ENCODE measurements around the gene NHLRC4. TPM values are rescaled to one million over a fixed set of nuclear protein-coding genes. Genes with fewer than 3 reads are reported as not detected.

The NHLRC4 gene
- total and polyA plus RNA-seq, 2 of the 13 experiments (the other 11 are each of a cell fraction or from before 2014, with no cell fraction given), result 0.40 to 0.59 TPM

DNA sequence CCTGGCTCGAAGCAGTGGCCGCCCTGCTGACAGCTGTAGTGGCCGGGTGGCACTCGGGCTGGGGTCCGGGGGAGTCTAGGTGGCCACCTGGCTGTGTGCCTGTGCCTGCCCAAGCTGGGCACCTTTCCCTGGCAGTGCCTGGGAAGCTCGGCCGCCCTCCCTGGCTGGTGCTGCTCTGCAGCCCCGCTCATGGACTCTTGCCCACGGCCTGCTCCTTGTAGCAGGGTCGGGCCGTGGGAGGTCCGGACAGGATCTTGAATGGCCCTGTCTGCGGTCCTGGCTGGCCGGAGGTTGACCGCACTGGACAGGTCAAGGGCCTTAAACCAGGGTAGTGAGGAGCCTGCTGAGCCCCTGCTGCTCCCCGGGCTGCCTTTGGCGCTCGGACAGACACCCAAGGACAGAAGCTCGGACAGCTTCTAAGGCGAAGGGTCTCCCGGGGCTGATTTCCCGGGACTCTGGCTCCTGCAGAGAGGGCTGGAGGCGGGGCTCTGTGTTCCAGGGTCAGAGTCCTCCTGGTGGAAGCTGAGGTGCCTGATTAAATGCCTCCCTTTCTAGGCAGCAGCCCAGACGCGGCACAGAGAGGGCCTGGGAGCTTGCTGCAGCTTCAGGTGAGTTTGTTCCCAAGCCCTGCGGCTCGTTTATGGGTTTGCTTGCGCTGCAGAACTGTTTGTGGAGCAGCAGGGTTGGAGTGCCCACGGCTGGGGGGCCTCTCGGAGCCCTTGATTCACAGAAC lies 33.2 kb upstream of the NHLRC4 start:
- in situ Hi-C loops (cut with HindIII; ENCODE audit: extremely low pct_ligation_motif_present, low pct_unique_long_range_greater_than_20kb) (no loop called here), intact Hi-C loops (cut with micrococcal nuclease; ENCODE audit: unreplicated experiment) (loop anchor here (5.0 kb wide), 1 partner anchor 34 kb away; the partner anchor contains the start of genes NHLRC4 and PIGQ)
- FAIRE-seq (peak; percentile 89), ATAC-seq (peak; percentile 88), DNase-seq (ENCODE audit: low spot score) (peak; percentile 77)
- H3K9ac ChIP-seq (ENCODE audit: insufficient read depth, low read depth, low read length), result peak overlapping the region; percentile 72
- H2AFZ ChIP-seq (ENCODE audit: low read length), result no peak overlapping the region
- H3K27ac ChIP-seq (ENCODE audit: extremely low read length, insufficient read depth, low read length), result peak overlapping the region; percentile 91
- H4K20me1 ChIP-seq (ENCODE audit: insufficient read depth, low read length), result peaks cover 18% of the 10 kb centered on the region; the same call in 1 of the 2 replicates
- ChIA-PET CTCF (ENCODE audit: low intra/inter-chr PET ratio, low total read pairs) (no interaction called here), POLR2A (interaction anchor here (0.6 to 3.1 kb wide), 16 partner anchors 9 to 480 kb away, joined by 3 to 17 read pairs (median 4); partner anchors contain the start of genes DECR2, POLR3K and SNRNP25)
- 7% methylated on average over 9 of the region's 30 CpGs for WGBS (ENCODE audit: low lambda C conversion rate)
- H3K9me3 ChIP-seq (ENCODE audit: low read length), result no peaks in the 10 kb centered on the region
- no peaks in the 10 kb centered on the region for H3K27me3 ChIP-seq (ENCODE audit: control insufficient read depth in 1 of 2, insufficient read depth in 2 of 2, low read length in 2 of 2)
- peaks cover 57% of the 10 kb centered on the region for H3K4me1 ChIP-seq (ENCODE audit: insufficient read depth, low read length)
- H3K4me2 ChIP-seq (ENCODE audit: low read depth, low read length), result peak overlapping the region; percentile 99
- peaks cover 84% of the 10 kb centered on the region for H3K79me2 ChIP-seq (ENCODE audit: insufficient read depth, low read length)
- peaks cover 13 to 15% of the 10 kb centered on the region in 2 experiments; a peak in 4 of 5 replicates for H3K36me3 ChIP-seq (replicated peaks in 1 of 2; ENCODE audit: control insufficient read depth in 1 of 2, insufficient read depth in 2 of 2, low read length in 2 of 2)
- no TSS peak for BruUV-seq (replicated peaks)
- H3K4me3 ChIP-seq (replicated peaks in 1 of 3; ENCODE audit: insufficient read depth in 1 of 3, low read depth in 2 of 3, low read length in 3 of 3), result peak overlapping the region; percentile 58 to 85 (median 66); a peak in 5 of 6 replicates
- TF ChIP-seq HDAC6 (IDR thresholded peaks at IDR 0.05; ENCODE audit: low read depth, low read length) (no peak), ZNF770 (CRISPR knock-in tag; IDR thresholded peaks at IDR 0.05) (no peak), ZNF720 (CRISPR knock-in tag; IDR thresholded peaks at IDR 0.05) (no peak), GPN1 (CRISPR knock-in tag; IDR thresholded peaks at IDR 0.05; ENCODE audit: borderline replicate concordance) (no peak), ZMYM3 (CRISPR knock-in tag; IDR thresholded peaks at IDR 0.05) (0 out of 2 replicates have a peak, but pooled peaks have one; percentile 13), ZNF264 (CRISPR knock-in tag; IDR thresholded peaks at IDR 0.05) (peak; percentile 47; the same call in 1 of the 2 replicates), HOXA5 (CRISPR knock-in tag; IDR thresholded peaks at IDR 0.05) (no peak), ZNF784 (CRISPR knock-in tag; IDR thresholded peaks at IDR 0.05; ENCODE audit: borderline replicate concordance) (0 out of 2 replicates have a peak, but pooled peaks have one; percentile 53), ADNP (CRISPR knock-in tag; IDR thresholded peaks at IDR 0.05) (no peak), NFE2L1 (CRISPR knock-in tag; IDR thresholded peaks at IDR 0.05; ENCODE audit: borderline replicate concordance) (no peak), FOXM1 (CRISPR knock-in tag; IDR thresholded peaks at IDR 0.05) (no peak), FLYWCH1 (CRISPR knock-in tag; IDR thresholded peaks at IDR 0.05) (no peak), PRPF4 (IDR thresholded peaks at IDR 0.05; ENCODE audit: low read depth, low read length, poor library complexity, severe bottlenecking) (no peak), ZNF607 (CRISPR knock-in tag; IDR thresholded peaks at IDR 0.05; ENCODE audit: borderline replicate concordance) (no peak)
- TF ChIP-seq, protein P1, sequence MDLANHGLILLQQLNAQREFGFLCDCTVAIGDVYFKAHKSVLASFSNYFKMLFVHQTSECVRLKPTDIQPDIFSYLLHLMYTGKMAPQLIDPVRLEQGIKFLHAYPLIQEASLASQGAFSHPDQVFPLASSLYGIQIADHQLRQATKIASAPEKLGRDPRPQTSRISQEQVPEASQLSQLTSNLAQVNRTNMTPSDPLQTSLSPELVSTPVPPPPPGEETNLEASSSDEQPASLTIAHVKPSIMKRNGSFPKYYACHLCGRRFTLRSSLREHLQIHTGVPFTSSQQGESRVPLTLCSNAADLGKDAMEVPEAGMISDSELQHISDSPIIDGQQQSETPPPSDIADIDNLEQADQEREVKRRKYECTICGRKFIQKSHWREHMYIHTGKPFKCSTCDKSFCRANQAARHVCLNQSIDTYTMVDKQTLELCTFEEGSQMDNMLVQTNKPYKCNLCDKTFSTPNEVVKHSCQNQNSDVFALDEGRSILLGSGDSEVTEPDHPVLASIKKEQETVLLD (CRISPR knock-in tag; IDR thresholded peaks at IDR 0.05; ENCODE audit: low read depth), result no peak
- TF ChIP-seq, protein P2, sequence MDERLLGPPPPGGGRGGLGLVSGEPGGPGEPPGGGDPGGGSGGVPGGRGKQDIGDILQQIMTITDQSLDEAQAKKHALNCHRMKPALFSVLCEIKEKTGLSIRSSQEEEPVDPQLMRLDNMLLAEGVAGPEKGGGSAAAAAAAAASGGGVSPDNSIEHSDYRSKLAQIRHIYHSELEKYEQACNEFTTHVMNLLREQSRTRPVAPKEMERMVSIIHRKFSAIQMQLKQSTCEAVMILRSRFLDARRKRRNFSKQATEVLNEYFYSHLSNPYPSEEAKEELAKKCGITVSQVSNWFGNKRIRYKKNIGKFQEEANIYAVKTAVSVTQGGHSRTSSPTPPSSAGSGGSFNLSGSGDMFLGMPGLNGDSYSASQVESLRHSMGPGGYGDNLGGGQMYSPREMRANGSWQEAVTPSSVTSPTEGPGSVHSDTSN (CRISPR knock-in tag; IDR thresholded peaks at IDR 0.05), result no peak
- TF ChIP-seq, protein P3, sequence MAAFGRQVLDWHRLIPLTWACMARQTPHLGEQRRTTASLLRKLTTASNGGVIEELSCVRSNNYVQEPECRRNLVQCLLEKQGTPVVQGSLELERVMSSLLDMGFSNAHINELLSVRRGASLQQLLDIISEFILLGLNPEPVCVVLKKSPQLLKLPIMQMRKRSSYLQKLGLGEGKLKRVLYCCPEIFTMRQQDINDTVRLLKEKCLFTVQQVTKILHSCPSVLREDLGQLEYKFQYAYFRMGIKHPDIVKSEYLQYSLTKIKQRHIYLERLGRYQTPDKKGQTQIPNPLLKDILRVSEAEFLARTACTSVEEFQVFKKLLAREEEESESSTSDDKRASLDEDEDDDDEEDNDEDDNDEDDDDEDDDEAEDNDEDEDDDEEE (CRISPR knock-in tag; IDR thresholded peaks at IDR 0.05), result no peak; the same call in 1 of the 2 replicates
